ENCODE data around the gene ESPNL.

Gene ESPNL

DNA sequence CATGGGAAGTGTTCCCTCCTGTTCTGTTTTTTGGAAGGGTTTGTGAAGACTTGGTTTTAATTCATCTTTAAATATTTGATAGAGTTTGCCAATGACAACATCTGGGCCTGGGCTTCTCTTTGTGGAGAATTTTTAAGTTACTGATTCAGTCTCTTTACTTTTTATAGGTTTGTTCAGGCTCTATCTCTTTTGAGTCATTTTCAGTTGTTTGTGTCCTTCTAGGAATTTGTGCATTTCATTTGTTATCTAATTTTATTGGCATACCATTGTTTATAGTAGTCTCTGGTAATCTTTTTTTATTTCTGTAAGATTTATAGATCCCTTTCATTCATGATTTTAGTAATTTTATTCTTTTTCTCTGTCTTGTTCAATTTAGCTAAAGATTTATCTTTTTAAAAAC is 24.7 kb upstream of the ESPNL start:
- DNase-seq (ENCODE audit: low read depth), result no peak

DNA sequence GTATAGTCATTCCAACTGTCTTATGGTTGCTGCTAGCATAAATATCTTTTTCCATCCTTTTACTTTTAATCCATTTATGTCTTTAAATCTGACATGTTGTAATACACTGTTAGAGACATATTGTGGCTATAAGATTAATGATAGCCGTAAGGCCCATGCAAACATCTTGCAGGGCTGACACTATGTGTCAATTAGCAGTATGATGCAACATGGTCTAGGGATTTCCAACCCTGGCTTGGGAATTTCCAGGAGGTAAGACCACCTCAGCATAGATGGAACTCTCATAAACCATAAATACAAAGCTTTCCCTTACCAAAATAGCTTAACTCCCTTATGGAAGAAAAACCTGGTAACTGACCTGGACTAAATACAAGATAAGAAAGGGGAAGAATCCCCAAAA is 22.8 kb upstream of the ESPNL start:
- no peak for DNase-seq (ENCODE audit: low read depth)

DNA sequence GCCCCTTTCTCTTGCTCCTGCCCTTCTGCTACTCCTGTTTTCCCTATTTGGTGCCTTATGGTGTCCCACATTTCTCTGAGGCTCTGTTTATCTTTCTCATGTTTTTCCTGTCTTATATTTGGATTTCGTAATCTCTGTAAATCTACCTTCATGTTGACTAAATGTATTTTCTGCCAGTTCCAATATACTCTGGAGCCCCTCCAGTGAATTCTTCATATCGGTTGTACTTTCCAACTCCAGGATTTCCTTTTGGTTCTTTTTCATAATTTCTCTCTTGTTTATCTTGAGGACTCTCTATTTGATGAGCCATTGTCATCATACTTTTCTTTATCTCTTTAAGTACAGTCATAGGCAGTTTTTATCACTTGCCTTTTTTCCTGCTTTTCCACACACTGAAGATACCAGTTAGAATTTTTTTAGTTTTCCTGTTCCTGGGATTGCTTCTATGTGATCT is 20.2 kb upstream of the ESPNL start:
- no peak for DNase-seq (ENCODE audit: low read depth)

DNA sequence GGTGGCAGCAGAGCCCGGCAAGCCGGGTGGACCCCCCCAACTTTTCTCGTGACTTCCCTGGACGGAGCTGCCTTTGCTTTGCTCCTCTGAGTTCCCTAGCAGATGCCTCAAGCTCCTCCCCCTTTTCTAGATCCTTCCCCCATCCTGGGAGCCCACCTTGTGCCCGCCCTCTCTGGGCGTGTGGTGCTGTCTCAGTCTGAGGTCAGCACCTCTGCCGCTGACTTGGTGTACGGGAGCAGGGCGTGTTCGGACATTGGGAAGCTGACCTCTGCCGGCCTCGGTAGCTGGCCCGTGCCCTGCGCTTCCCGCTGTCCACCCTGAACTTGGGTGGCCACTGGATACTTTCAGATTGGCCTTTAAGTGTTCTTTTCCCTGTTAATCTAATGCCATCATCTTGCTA is 19.6 kb upstream of the ESPNL start:
- DNase-seq (ENCODE audit: low read depth), result no peak

DNA sequence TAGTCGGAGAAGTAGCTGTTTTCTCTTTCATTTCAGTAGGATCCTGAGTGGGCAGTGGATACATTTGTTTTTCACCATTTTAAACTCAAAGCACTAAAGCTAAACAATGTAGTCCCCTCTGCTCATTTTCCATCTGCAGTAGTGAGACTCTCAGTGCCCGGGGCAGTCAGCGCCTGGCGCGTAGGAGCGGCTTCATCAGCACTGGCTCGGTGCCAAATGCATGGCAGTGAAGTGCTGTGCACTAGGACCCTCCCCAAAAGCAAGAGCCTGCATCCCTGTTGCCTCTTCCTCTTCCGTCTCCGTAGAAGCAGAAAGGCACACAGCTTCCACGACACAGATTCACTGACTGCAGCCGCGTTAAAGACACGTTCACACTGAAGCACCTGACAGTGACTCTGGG is 19.0 kb upstream of the ESPNL start:
- no peak for DNase-seq (ENCODE audit: low read depth)

DNA sequence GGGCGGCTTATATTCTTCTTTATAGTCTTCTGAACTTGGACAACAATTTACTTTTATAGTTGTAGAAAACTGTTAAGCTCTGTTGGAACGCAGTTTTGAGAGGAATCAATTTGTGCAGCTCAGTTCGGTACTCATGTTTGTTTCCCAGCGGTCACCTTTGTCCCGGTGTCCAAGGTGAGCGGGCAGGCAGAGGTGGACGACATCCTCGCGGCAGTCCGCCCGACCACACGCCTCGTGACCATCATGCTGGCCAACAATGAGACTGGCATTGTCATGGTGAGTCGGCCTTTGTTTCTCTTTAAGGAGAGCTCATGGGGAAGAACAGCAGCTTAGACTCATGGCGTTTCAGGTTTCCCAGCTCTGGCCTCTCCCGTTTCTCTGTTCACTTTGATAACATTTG is 18.6 kb upstream of the ESPNL start:
- no peak for DNase-seq (ENCODE audit: low read depth)

DNA sequence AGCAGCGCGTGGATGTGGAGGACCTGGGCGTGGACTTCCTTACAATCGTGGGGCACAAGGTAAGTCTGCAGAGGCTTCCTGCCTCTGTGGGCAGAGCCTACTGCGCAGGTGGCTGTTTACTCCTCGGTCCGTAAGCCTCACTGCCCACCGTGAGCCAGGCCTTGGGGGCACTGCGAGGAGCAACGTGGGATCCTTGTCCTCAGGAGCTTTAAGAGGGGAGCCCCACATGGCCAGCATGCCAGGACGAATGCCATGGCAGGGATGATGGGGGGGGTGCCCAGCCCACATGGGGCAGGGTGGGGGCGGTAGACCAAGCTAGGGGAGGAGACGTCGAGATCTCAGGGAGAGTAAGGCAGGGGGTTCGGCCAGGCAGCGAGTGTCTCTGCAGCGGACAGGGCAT is 18.0 kb upstream of the ESPNL start:
- no peak for DNase-seq (ENCODE audit: low read depth)

DNA sequence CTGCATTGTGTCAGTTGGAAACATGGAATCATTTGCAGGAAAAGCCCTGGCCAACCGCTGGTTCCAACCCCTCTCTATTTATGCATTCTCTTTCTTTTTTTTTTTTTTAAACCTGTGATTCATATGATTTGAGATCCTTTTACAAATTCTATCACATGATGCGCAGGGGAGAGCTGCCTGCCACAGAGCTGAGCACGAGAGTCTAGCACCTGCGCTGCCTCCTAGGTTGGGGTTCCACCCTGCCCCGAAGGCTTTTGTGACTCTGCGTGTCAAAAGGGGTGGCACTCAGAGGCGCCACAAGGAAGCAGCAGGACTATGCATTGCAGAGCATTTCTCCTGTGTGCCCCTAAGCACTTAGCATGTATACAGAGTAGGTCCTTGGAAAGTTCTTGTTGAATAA is 17.3 kb upstream of the ESPNL start:
- DNase-seq (ENCODE audit: low read depth), result no peak

DNA sequence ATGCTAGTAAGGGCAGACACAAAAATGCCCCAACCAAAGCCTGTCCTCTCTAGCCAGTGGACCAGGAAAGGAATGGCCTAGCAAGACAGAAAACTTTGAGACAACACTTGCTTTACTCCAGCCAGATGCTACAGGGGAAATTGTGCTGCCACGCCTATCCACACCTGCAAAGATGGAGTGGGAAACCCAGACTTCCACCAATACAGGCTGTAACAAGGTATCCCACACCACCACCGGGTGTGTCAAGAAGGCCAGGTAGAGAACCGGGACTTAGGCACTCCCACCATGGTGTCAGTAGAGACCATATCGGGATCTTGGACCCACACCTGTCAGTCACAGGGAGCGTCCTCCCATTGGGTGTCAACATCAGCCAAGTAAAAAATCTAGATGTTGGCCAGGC is 16.2 kb upstream of the ESPNL start:
- DNase-seq (ENCODE audit: low read depth), result no peak

DNA sequence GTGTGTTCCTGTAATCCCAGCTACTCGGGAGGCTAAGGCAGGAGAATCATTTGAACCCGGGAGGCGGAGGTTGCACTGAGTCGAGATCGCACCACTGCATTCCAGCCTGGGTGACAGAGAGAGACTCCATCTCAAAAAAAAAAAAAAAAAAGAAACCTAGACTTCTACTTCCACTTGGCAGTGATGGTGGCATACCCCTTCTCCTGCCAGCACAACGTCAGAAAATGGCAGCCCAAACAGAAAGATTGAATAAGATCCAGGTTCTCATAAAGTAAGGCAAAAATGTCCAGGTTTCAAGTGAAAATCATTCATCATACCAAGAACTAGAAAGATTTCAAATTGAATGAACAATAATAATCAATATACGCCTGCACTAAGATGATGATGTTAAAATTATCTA is 15.4 kb upstream of the ESPNL start:
- DNase-seq (ENCODE audit: low read depth), result no peak

DNA sequence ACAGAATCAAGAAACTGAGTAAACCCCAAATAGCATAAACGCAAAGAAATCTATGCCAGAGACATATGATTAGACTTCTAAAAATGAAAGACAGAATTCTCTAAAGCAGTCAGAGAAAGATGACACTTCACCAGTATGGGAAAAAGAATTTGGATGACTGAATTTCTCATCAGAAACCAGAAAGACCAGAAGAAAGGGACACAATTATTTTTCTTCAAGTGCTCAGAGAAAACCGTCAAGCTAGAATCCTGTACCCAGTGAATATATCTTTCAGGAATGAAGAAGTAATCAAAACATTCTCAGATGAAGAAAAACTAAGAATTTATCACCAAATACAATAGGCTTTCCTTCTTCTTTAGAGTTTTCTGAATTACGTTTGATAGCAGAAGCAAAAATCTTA is 14.2 kb upstream of the ESPNL start:
- DNase-seq (ENCODE audit: low read depth), result no peak

DNA sequence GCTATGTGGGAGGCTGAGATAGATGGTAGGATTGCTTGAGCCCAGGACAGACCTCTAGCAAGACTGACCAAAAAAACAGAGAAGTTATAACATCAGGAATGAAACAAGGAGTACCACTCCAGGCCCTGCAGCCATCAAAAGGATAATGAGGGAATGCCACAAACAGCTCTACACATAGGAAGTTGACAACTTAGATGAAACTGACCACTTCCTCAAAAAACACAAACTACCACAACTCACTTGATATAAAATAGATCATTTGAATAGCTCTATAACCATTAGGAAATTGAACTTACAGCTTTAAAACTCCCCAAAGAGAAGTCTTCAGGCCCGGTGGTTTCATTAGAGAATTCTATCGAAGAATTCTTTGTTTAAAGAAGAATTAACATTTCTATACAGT is 12.9 kb upstream of the ESPNL start:
- no peak for DNase-seq (ENCODE audit: low read depth)

DNA sequence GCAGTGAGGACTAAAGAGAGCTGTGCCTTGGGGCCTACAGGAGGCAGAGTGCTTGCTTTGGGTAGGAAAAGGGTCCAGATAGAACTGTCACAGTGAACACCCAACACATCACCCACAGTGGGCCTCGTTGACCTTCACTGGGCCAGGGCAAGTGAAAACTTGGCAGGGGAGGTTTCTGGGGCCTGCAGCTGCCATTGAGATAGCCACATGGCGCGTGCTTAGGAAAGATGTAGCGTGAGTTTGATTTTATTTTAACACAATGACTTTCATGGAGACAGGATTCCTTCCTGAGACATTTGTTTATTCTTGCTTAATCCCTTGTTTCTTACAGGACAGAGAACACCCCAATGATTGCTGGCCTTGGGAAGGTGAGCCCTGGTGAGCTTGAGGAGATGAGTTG is 9.3 kb upstream of the ESPNL start:
- no peak for DNase-seq (ENCODE audit: low read depth)

DNA sequence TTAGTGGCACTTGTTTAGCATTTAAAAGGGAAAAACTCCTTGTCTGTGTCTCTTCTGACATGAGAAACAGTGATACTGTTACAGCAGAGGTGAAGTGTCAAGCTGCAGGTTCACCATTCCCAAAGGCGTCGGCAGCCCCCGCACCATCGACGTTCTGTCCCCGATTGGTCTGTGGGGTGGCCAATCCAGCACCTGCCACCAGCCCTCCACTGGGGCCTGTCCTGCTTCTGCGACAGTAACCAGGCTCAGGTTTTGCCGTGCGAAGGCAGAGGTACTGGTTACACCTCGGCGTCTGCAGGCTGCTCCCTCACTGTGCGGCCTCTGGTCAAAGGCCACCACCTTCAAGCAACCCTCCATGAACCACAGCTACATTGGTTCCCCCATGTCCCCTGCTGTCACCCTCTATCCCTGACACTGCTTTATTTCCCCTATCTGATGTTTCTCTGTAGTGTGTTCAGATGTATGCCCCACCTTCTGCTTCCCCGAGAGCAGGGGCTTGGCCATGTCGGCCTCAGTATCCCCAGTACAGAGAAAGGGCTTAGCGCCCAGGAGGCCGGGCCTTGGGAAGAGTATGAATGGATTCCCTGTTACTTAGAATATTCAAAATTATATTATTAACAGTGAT is 8.6 kb upstream of the ESPNL start:
- no peak for DNase-seq (ENCODE audit: low read depth)

DNA sequence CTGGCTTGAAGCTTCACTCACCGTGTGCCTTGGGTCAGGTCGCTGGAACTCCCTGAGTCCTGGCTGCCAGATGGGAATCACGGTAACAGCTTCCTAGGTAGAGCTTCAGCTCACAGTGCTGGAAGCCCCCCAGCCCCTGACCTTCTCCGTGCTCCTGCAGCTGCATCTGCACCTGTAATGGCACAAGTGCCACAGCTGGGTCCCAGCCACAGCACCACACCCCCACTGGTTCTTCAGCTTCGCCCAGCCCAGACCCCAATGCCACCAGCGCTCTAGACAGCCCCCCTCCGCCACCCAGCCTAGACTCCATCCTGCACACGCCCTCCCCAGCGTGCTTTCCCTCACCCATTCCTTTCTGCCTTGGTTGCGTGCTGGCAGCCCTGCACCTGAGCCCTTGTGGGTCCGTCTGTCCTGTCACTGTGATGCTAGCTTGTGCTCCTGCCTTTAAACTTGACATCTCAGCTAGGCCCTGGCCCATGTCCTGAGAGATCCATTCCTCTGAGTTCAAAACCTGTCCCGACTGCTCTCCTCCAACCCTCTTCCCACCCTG is 7.6 kb upstream of the ESPNL start:
- no peak for DNase-seq (ENCODE audit: low read depth)

DNA sequence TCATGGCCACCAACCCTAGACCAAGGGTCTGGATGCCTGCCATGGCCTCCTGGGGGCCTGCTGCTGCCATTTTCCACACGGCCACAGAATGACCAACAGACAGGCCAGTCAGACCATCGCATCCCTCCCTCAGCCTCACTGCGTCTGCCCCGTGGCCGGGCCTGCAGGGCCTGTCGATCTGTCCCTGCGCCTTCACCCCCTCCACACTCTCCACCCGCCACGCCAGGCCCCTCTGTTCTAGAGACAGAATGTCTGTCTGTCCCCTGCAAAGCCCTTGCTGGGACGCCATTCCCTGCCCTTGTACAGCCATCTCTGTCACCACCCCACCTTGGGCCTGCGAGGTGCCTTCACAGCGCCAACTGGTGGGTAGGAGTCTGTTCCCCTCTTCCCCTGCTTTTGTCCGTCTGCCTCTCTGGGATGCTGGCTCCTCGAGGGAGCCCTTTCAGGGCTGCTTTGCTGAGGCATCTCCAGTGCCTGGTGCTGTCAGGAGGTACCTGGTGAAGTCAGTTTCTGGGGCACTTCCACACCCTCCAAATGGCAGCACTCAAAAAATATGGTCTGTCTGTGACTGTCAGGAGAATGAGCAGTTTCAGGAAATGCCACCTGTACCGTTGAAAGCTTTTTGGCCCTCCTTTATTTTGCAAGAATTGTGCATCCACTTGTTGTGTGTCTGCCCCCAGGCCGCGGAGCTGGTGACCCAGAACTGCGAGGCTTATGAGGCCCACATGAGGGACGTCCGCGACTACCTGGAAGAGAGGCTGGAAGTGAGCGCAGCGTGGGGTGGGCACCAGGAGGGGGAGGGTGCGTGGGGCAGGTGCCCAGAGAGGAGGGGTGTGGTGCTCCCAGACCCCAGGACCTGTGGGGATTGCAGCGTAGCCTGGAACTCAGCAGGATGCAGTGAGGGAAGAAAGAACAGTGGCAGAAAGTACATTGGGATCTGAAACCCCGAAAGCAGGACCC is 6.7 kb upstream of the ESPNL start:
- DNase-seq (ENCODE audit: low read depth), result no peak

DNA sequence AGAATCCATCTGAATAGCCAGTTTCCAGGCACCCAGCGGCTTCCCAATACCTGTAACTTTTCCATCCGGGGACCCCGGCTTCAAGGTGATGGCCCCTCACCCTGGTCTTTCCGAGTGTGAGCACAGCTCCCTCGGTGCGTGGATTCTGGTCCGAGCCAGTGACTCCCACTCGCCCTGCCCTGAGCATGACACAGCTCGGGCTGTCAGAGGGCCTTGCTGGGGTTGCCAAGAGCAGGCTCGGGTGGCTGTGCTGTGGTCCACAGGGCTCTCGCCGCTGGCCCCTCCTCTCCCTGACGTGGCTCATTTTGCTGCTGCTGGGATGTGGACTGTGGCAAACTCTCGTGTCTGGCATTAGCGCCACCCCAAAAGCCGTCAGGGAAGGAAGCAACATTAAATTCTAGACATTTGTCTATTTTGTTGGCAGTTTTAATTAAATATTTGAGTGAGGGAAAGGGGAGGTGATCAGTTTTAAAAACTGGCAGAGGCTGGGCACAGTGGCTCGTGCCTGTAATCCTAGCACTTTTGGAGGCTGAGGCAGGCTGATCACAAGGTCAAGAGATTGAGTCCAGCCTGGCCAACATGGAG is 5.6 kb upstream of the ESPNL start:
- no peak for DNase-seq (ENCODE audit: low read depth)

DNA sequence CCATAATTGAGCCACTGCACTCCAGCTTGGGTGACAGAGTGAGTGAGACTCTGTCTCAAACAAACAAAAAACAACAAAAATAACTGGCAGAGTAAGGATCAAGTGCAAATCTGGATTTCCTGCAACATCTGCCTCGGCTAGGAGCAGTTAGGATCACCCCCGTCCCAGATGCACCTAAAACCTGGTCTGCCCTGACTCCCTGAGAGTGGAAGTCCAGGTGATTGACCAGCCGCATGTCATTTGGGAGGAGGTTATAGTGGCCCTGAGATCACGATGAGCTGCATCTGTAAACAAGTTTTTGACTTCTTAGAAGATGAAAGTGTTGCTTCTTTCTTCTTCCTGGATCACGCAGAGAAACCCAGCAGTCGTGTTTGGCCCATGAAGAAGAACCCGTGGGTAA is 5.0 kb upstream of the ESPNL start:
- DNase-seq (ENCODE audit: low read depth), result no peak

DNA sequence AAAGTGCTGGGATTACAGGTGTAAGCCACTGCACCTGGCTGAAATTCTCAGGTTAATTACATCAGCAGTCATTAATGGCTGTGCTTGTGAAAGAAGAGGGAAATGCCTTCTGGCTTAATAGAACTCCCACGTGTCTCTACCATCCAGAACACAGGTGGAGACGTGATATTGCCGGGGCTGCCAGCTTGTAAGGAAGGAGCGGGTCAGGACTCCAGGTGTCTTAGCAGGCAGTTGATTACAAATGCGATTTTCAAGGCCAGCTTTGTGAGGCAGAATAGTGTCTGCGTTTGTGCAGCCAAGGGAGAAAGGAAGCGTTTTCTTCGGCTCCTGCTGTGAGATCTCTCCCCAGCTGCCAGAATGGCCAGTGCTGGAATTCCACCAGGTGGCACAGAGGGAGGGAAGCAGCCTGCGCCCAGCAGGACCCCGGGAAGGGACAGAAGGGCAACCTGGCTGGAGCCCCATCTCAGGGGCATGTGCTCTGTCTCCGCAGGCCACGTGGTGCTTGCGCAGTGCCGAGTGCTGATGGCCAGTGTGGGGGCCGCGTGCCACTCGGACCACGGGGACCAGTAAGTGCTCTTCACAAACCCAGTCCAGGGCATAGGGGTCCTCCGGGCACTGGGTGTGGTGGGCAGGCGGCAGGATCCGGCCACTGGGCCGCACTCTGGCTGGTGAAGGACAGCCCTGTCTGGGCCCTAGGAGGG is 3.7 kb upstream of the ESPNL start:
- no peak for DNase-seq (ENCODE audit: low read depth)

DNA sequence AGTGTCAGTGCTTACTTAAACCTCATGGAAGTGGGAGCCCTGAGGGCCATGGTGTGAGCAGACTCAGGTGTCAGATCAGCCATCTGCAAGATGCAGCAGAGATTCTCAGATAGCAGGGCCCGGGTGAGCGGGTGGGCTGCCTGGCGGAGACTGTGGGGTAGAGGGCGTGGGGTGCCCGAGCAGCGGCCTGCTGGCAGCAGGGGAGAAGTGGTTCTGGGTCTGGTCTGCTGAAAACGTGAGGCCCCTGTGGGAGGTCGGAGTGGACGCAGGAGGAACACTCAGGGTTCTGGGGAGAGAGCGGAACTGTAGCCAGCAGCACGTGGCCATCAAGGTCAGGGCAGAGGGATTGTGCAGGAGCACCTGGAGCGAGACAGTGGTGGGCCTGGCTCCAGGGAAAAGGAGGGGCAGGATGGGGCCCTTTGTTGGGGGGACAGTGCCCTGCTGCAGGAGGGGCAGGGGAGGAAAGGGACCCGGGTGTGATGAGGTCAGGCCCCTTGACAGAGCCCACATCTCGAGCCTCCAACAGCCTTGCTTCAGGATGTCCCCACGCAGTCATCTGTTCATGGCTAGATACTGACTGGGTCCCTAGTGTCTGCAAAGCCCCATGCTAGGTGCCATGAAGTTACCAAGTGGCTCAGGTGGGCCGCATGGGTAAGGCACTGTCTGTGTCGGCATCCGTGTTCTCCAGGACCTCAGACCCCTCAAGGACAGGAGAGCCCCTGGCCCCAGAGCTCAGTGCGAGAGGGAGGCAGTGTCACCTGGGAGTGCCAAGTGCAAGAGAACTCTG is 2.7 kb upstream of the ESPNL start:
- DNase-seq (ENCODE audit: low read depth), result no peak

Data from GM04504 (cell line).